H1 (cell line): Measurements from ENCODE around the gene NFIC.

Experiments
- ATF2 ChIP-seq: IDR thresholded peaks from 2 replicates; pipeline ENCODE4 v1.6.1; 2012; ENCODE audit warnings: low read length, inconsistent platforms
- BRCA1 ChIP-seq: IDR thresholded peaks from 2 replicates; pipeline ENCODE4 v1.6.1; 2012; ENCODE audit warnings: low read depth, low read length, improper control_type of control experiment
- CHD7 ChIP-seq: fragments of 300-600 bp; sonication (generic); IDR thresholded peaks from 2 replicates; pipeline ENCODE4 v1.7.1; 2012; ENCODE audit warnings: low read length, moderate library complexity, mild to moderate bottlenecking, inconsistent platforms; ENCODE audit not compliant: insufficient replicate concordance
- CREB1 ChIP-seq: IDR thresholded peaks from 2 replicates; pipeline ENCODE4 v1.6.1; 2012; ENCODE audit warnings: inconsistent platforms
- CTCF ChIP-seq, 3 experiments: IDR thresholded peaks; 1 replicate in 2 of 3; 2 replicates in 1 of 3; pipeline versions ENCODE4 v1.5.1 to v1.6.1; 2011; ENCODE audit warnings: low read length in 3 of 3, mild to moderate bottlenecking in 3 of 3, inconsistent platforms in 2 of 3, low read depth in 1 of 3, moderate library complexity in 1 of 3; ENCODE audit not compliant: insufficient read depth in 1 of 3; ENCODE audit errors: control extremely low read depth in 1 of 3
- EZH2 ChIP-seq: fragments of 200-600 bp; sonication (generic); IDR thresholded peaks from 2 replicates; pipeline ENCODE4 v1.7.1; 2012; ENCODE audit warnings: low read depth, mild to moderate bottlenecking, moderate library complexity, low read length, inconsistent platforms; ENCODE audit not compliant: severe bottlenecking
- JUND ChIP-seq: IDR thresholded peaks from 2 replicates; pipeline ENCODE4 v1.6.1; 2011; ENCODE audit warnings: mild to moderate bottlenecking, improper control_type of control experiment, low read length
- MAX ChIP-seq: IDR thresholded peaks from 2 replicates; pipeline ENCODE4 v1.6.1; 2012; ENCODE audit warnings: inconsistent platforms
- POLR2A ChIP-seq, 2 experiments: IDR thresholded peaks; 1 replicate in 1 of 2; 2 replicates in 1 of 2; pipeline ENCODE4 v1.6.1; 2011; ENCODE audit warnings: low read depth in 2 of 2, low read length in 2 of 2, mild to moderate bottlenecking in 2 of 2; ENCODE audit errors: control extremely low read depth in 1 of 2
- POLR2AphosphoS5 ChIP-seq: IDR thresholded peaks from 2 replicates; pipeline ENCODE4 v1.6.1; 2011; ENCODE audit warnings: low read depth, low read length
- RAD21 ChIP-seq, 2 experiments: IDR thresholded peaks in 1 of 2; conservative IDR thresholded peaks in 1 of 2; 2 replicates each; pipeline ENCODE4 v1.6.1; 2011; ENCODE audit warnings: low read depth in 2 of 2, low read length in 2 of 2, improper control_type of control experiment in 1 of 2, inconsistent platforms in 1 of 2, mild to moderate bottlenecking in 1 of 2, moderate library complexity in 1 of 2
- RNF2 ChIP-seq: fragments of 200-900, 300-1000 bp; sonication (generic); IDR thresholded peaks from 2 replicates; pipeline ENCODE4 v1.7.1; 2016; ENCODE audit warnings: borderline replicate concordance, low read depth, mild to moderate bottlenecking, antibody characterized with exemption, low read length; ENCODE audit not compliant: poor library complexity, severe bottlenecking; ENCODE audit errors: missing control alignments
- SUZ12 ChIP-seq: fragments of 200-600 bp; sonication (generic); IDR thresholded peaks from 2 replicates; pipeline ENCODE4 v1.6.1; 2012; ENCODE audit warnings: mild to moderate bottlenecking, inconsistent platforms, low read length, moderate library complexity, mixed read lengths

GRCh38 chr19:3382460-3383100 is 16.2 kb downstream of the NFIC start:
- TF ChIP-seq CTCF (IDR thresholded peaks at IDR 0.05; ENCODE audit: control extremely low read depth in 1 of 3, insufficient read depth in 1 of 3, low read depth in 1 of 3, low read length in 3 of 3) (no peak), POLR2AphosphoS5 (no peak), JUND (no peak), EZH2 (no peak), MAX (no peak), RAD21 (IDR thresholded peaks at IDR 0.05 in 1 of 2, conservative IDR thresholded peaks at IDR 0.05 in 1 of 2; ENCODE audit: low read depth in 2 of 2, low read length in 2 of 2) (no peak), SUZ12 (no peak), CHD7 (no peak), POLR2A (IDR thresholded peaks at IDR 0.05; ENCODE audit: control extremely low read depth in 1 of 2, low read depth in 2 of 2, low read length in 2 of 2) (no peak), ATF2 (no peak), RNF2 (no peak), BRCA1 (no peak), CREB1 (no peak)
